SJSA1 (cell line): Measurements from ENCODE around the gene CD55. TPM values are rescaled to one million over a fixed set of nuclear protein-coding genes. Genes with fewer than 3 reads are reported as not detected.

Experiments
- DNase-seq, 2 experiments: peaks; one replicate each; pipeline ENCODE4 v3.0.0-alpha.2; 2015 to 2020; ENCODE audit warnings: low spot score in 2 of 2, low read depth in 1 of 2
- H3K27ac ChIP-seq: fragments of 250-450 bp; sonication (Bioruptor Pico); 2 replicates; pipeline ENCODE4 v1.5.1; 2020; ENCODE audit warnings: mild to moderate bottlenecking, moderate library complexity
- H3K27me3 ChIP-seq: fragments of 250-450 bp; sonication (Bioruptor Pico); replicated peaks from 2 replicates; pipeline ENCODE4 v1.5.1; 2020; ENCODE audit warnings: mild to moderate bottlenecking, moderate library complexity
- H3K36me3 ChIP-seq: fragments of 250-450 bp; sonication (Bioruptor Pico); 2 replicates; pipeline ENCODE4 v1.5.1; 2020; ENCODE audit warnings: mild to moderate bottlenecking
- H3K4me1 ChIP-seq: fragments of 250-450 bp; sonication (Bioruptor Pico); replicated peaks from 2 replicates; pipeline ENCODE4 v1.6.1; 2021; ENCODE audit warnings: mild to moderate bottlenecking
- H3K4me3 ChIP-seq: fragments of 250-450 bp; sonication (Bioruptor Pico); 2 replicates; pipeline ENCODE4 v1.5.1; 2020; ENCODE audit warnings: mild to moderate bottlenecking
- H3K9me3 ChIP-seq: fragments of 250-450 bp; sonication (Bioruptor Pico); replicated peaks from 2 replicates; pipeline ENCODE4 v1.5.1; 2020; ENCODE audit warnings: mild to moderate bottlenecking
- total RNA-seq: library from RNA; depleted of rRNA; stranded (reverse); fragments of >200 nt; shearing (Covaris generic); gene quantifications from 2 replicates; pipeline ENCODE4 v1.2.3, GENCODE V29; 2014

Gene CD55
- total RNA-seq, 1 experiment from 2014 or later: 48.7 TPM

- Histone ChIP-seq H3K9me3 (no peaks in the 10 kb centered on the region), H3K4me1 (no peaks in the 10 kb centered on the region), H3K27ac (no peak overlapping the region), H3K4me3 (no peak overlapping the region), H3K36me3 (peaks cover 62% of the 10 kb centered on the region), H3K27me3 (no peaks in the 10 kb centered on the region)
- no peak for DNase-seq
These were observed 8.0 kb downstream of the CD55 start for GRCh38 chr1:207329469-207329868.

GRCh38 chr1:207330011-207330710 is 8.7 kb downstream of the CD55 start:
- no peak for DNase-seq
- Histone ChIP-seq H3K9me3 (no peaks in the 10 kb centered on the region), H3K4me3 (no peak overlapping the region), H3K36me3 (peaks cover 59% of the 10 kb centered on the region), H3K4me1 (no peaks in the 10 kb centered on the region), H3K27ac (no peak overlapping the region), H3K27me3 (no peaks in the 10 kb centered on the region)

GRCh38 chr1:207331354-207332313 is 10.2 kb downstream of the CD55 start:
- Histone ChIP-seq H3K4me1 (no peaks in the 10 kb centered on the region), H3K27me3 (no peaks in the 10 kb centered on the region), H3K9me3 (no peaks in the 10 kb centered on the region), H3K27ac (no peak overlapping the region), H3K36me3 (peaks cover 53% of the 10 kb centered on the region), H3K4me3 (no peak overlapping the region)
- no peak for DNase-seq

GRCh38 chr1:207333009-207333600 is 11.6 kb downstream of the CD55 start:
- H3K4me1 ChIP-seq: no peaks in the 10 kb centered on the region
- H3K27ac ChIP-seq: no peak overlapping the region
- no peaks in the 10 kb centered on the region for H3K9me3 ChIP-seq
- DNase-seq: no peak
- peaks cover 45% of the 10 kb centered on the region for H3K36me3 ChIP-seq
- no peak overlapping the region for H3K4me3 ChIP-seq
- H3K27me3 ChIP-seq: no peaks in the 10 kb centered on the region

- H3K9me3 ChIP-seq: no peaks in the 10 kb centered on the region
- H3K27me3 ChIP-seq: no peaks in the 10 kb centered on the region
- no peak overlapping the region for H3K4me3 ChIP-seq
- H3K27ac ChIP-seq: no peak overlapping the region
- DNase-seq: no peak
- peaks cover 39% of the 10 kb centered on the region for H3K36me3 ChIP-seq
- no peaks in the 10 kb centered on the region for H3K4me1 ChIP-seq
These were observed 12.1 kb downstream of the CD55 start for GRCh38 chr1:207333620-207334019.

GRCh38 chr1:207334337-207334736 is 12.9 kb downstream of the CD55 start:
- no peaks in the 10 kb centered on the region for H3K4me1 ChIP-seq
- no peaks in the 10 kb centered on the region for H3K9me3 ChIP-seq
- H3K36me3 ChIP-seq: peaks cover 37% of the 10 kb centered on the region
- H3K27ac ChIP-seq: no peak overlapping the region
- H3K27me3 ChIP-seq: no peaks in the 10 kb centered on the region
- H3K4me3 ChIP-seq: no peak overlapping the region
- DNase-seq: no peak

GRCh38 chr1:207335138-207335537 is 13.7 kb downstream of the CD55 start:
- no peaks in the 10 kb centered on the region for H3K27me3 ChIP-seq
- no peak for DNase-seq
- H3K9me3 ChIP-seq: no peaks in the 10 kb centered on the region
- H3K36me3 ChIP-seq: peaks cover 40% of the 10 kb centered on the region
- no peaks in the 10 kb centered on the region for H3K4me1 ChIP-seq
- H3K4me3 ChIP-seq: no peak overlapping the region
- H3K27ac ChIP-seq: no peak overlapping the region

- no peak for DNase-seq
These were observed 14.4 kb downstream of the CD55 start for GRCh38 chr1:207335695-207336363.

GRCh38 chr1:207336559-207337467 is 15.3 kb downstream of the CD55 start:
- H3K4me3 ChIP-seq: no peak overlapping the region
- no peaks in the 10 kb centered on the region for H3K4me1 ChIP-seq
- H3K27ac ChIP-seq: no peak overlapping the region
- no peaks in the 10 kb centered on the region for H3K9me3 ChIP-seq
- H3K36me3 ChIP-seq: peaks cover 30% of the 10 kb centered on the region
- H3K27me3 ChIP-seq: no peaks in the 10 kb centered on the region
- no peak for DNase-seq

More at GRCh38 chr1:207335695-207336363, 14.4 kb downstream of the CD55 start:
- Histone ChIP-seq H3K9me3 (no peaks in the 10 kb centered on the region), H3K27ac (no peak overlapping the region), H3K36me3 (peaks cover 36% of the 10 kb centered on the region), H3K27me3 (no peaks in the 10 kb centered on the region), H3K4me1 (no peaks in the 10 kb centered on the region), H3K4me3 (no peak overlapping the region)

GRCh38 chr1:207342332-207342731 is 20.9 kb downstream of the CD55 start:
- peaks cover 7% of the 10 kb centered on the region; the same call in 1 of the 2 replicates for H3K4me1 ChIP-seq
- no peak overlapping the region for H3K27ac ChIP-seq
- DNase-seq: no peak
- H3K27me3 ChIP-seq: no peaks in the 10 kb centered on the region
- no peaks in the 10 kb centered on the region for H3K9me3 ChIP-seq
- H3K4me3 ChIP-seq: no peak overlapping the region
- peaks cover 3% of the 10 kb centered on the region for H3K36me3 ChIP-seq

GRCh38 chr1:207343675-207344074 is 22.2 kb downstream of the CD55 start:
- peaks cover 7% of the 10 kb centered on the region; the same call in 1 of the 2 replicates for H3K4me1 ChIP-seq
- peaks cover 10% of the 10 kb centered on the region for H3K36me3 ChIP-seq
- no peaks in the 10 kb centered on the region for H3K9me3 ChIP-seq
- no peak for DNase-seq
- no peaks in the 10 kb centered on the region for H3K27me3 ChIP-seq
- no peak overlapping the region for H3K27ac ChIP-seq
- H3K4me3 ChIP-seq: no peak overlapping the region

- peaks cover 10% of the 10 kb centered on the region for H3K36me3 ChIP-seq
- peaks cover 7% of the 10 kb centered on the region; the same call in 1 of the 2 replicates for H3K4me1 ChIP-seq
- H3K4me3 ChIP-seq: no peak overlapping the region
- no peak overlapping the region for H3K27ac ChIP-seq
- DNase-seq: peak in 1 of 2 experiments; percentile 20
- no peaks in the 10 kb centered on the region for H3K27me3 ChIP-seq
- H3K9me3 ChIP-seq: no peaks in the 10 kb centered on the region
These were observed 22.7 kb downstream of the CD55 start for GRCh38 chr1:207344221-207344620.
